Vagina (tissue), 2 donors: ENCODE measurements around the gene DTYMK.

Source experiments
- POLR2AphosphoS5 ChIP-seq, 2 donors: sonication (generic); formaldehyde crosslinking; IDR thresholded peaks; one replicate each; pipeline ENCODE4 v1.9.0; 2017; ENCODE audit warnings: antibody characterized with exemption in 2 of 2, mild to moderate bottlenecking in 2 of 2, low read depth in 1 of 2; ENCODE audit not compliant: insufficient read depth in 1 of 2
- TF ChIP-seq, protein P1 (sequence below), 3 experiments: fragments of 450-650 bp in 2 of 3; fragments of 200-600 bp in 1 of 3; sonication (generic) in 1 of 3; IDR thresholded peaks; one replicate each; pipeline ENCODE4 v1.5.1; 2017 to 2019; ENCODE audit warnings: antibody characterized with exemption in 3 of 3, mild to moderate bottlenecking in 2 of 3, moderate library complexity in 2 of 3

GRCh38 chr2:241635756-241636155 lies 50.9 kb downstream of the DTYMK start:
- TF ChIP-seq, protein P1, sequence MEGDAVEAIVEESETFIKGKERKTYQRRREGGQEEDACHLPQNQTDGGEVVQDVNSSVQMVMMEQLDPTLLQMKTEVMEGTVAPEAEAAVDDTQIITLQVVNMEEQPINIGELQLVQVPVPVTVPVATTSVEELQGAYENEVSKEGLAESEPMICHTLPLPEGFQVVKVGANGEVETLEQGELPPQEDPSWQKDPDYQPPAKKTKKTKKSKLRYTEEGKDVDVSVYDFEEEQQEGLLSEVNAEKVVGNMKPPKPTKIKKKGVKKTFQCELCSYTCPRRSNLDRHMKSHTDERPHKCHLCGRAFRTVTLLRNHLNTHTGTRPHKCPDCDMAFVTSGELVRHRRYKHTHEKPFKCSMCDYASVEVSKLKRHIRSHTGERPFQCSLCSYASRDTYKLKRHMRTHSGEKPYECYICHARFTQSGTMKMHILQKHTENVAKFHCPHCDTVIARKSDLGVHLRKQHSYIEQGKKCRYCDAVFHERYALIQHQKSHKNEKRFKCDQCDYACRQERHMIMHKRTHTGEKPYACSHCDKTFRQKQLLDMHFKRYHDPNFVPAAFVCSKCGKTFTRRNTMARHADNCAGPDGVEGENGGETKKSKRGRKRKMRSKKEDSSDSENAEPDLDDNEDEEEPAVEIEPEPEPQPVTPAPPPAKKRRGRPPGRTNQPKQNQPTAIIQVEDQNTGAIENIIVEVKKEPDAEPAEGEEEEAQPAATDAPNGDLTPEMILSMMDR (IDR thresholded peaks at IDR 0.05), result no peak
- TF ChIP-seq POLR2AphosphoS5 (IDR thresholded peaks at IDR 0.05; ENCODE audit: insufficient read depth in 1 of 2, low read depth in 1 of 2), result no peak
